Neutrophil (primary cell): ENCODE data around the gene KRTAP2-2.
"Not testable (repeated sequence)": the region's sequence is repeated elsewhere in the genome, so short reads cannot be mapped to it uniquely, and the experiment has no call there.

Source experiments
- H3K27ac ChIP-seq: fragments of 200-600 bp; sonication (generic); 2 replicates; pipeline ENCODE4 v1.5.1; 2016; ENCODE audit warnings: mild to moderate bottlenecking, moderate library complexity
- H3K27me3 ChIP-seq: fragments of 200-600 bp; sonication (generic); 2 replicates; pipeline ENCODE4 v1.6.0; 2016; ENCODE audit warnings: mild to moderate bottlenecking
- H3K36me3 ChIP-seq: fragments of 200-600 bp; sonication (generic); 2 replicates; pipeline ENCODE4 v1.5.1; 2017
- H3K4me1 ChIP-seq, 2 experiments: fragments of 200-600 bp in 1 of 2; sonication (generic) in 1 of 2; 1 replicate in 1 of 2; 2 replicates in 1 of 2; pipeline versions ENCODE4 v1.5.1 to v1.6.1; 2013 to 2016; ENCODE audit warnings: low read depth in 1 of 2, low read length in 1 of 2, mild to moderate bottlenecking in 1 of 2, moderate library complexity in 1 of 2; ENCODE audit not compliant: control insufficient read depth in 1 of 2, insufficient read depth in 1 of 2
- H3K4me3 ChIP-seq, 2 experiments: fragments of 200-600 bp in 1 of 2; sonication (generic) in 1 of 2; 1 replicate in 1 of 2; 2 replicates in 1 of 2; pipeline ENCODE4 v1.5.1; 2013 to 2016; ENCODE audit warnings: low read depth in 1 of 2, low read length in 1 of 2, mild to moderate bottlenecking in 1 of 2, moderate library complexity in 1 of 2
- H3K9me3 ChIP-seq: fragments of 200-600 bp; sonication (generic); 2 replicates; pipeline ENCODE4 v1.5.1; 2016
- TF ChIP-seq, protein P1 (sequence below): fragments of 200-600 bp; sonication (generic); IDR thresholded peaks from 2 replicates; pipeline ENCODE4 v1.5.1; 2016; ENCODE audit warnings: antibody characterized with exemption

The KRTAP2-2 gene

DNA sequence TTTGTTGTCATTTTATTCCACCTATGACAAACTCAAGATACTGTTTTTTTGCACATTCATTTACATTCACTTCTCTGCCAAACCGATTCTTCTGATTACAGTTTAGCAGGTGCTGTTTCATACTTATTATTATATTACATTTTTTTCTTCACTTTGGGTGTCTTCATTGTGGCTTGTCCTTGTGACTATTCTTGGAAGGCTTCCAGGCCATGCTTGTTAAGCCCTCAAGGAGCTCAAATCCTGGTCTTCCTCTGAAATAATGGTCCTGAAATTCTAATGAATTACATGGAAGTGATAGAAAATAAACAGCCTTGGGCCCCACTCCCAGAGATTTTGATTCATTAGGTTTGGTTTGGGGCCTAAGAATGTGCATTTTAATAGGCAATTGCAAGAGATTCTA lies 9.3 kb upstream of the KRTAP2-2 start:
- no peaks in the 10 kb centered on the region for H3K36me3 ChIP-seq
- peaks cover 5 to 10% of the 10 kb centered on the region in 2 experiments for H3K4me1 ChIP-seq
- TF ChIP-seq, protein P1, sequence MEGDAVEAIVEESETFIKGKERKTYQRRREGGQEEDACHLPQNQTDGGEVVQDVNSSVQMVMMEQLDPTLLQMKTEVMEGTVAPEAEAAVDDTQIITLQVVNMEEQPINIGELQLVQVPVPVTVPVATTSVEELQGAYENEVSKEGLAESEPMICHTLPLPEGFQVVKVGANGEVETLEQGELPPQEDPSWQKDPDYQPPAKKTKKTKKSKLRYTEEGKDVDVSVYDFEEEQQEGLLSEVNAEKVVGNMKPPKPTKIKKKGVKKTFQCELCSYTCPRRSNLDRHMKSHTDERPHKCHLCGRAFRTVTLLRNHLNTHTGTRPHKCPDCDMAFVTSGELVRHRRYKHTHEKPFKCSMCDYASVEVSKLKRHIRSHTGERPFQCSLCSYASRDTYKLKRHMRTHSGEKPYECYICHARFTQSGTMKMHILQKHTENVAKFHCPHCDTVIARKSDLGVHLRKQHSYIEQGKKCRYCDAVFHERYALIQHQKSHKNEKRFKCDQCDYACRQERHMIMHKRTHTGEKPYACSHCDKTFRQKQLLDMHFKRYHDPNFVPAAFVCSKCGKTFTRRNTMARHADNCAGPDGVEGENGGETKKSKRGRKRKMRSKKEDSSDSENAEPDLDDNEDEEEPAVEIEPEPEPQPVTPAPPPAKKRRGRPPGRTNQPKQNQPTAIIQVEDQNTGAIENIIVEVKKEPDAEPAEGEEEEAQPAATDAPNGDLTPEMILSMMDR = no peak
- H3K27me3 ChIP-seq = peaks cover 58% of the 10 kb centered on the region
- no peak overlapping the region for H3K4me3 ChIP-seq
- no peaks in the 10 kb centered on the region for H3K9me3 ChIP-seq
- H3K27ac ChIP-seq = no peak overlapping the region

DNA sequence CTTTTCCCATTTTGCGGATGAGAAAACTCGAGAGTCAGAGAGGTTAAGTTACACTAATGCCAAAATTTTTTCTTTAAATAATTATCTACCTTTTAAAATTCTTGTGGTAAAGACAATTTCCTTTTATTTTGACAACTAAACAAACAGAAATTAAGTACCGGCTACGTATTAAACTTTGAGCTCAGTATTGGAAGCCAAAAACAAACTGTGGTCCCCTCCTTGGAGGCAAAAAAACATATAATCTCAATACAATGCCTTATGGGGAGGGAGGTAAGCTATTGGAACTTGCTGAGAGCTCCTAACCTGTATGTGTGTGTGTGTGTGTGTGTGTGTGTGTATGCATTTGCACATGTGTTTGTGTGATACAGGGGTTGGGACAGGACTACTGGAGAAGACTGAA lies 8.4 kb upstream of the KRTAP2-2 start:
- peaks cover 67% of the 10 kb centered on the region for H3K27me3 ChIP-seq
- H3K36me3 ChIP-seq = no peaks in the 10 kb centered on the region
- no peak overlapping the region for H3K4me3 ChIP-seq
- H3K9me3 ChIP-seq = no peaks in the 10 kb centered on the region
- H3K27ac ChIP-seq = no peak overlapping the region
- peaks cover 0 to 1% of the 10 kb centered on the region in 2 experiments for H3K4me1 ChIP-seq
- TF ChIP-seq, protein P1 = no peak

DNA sequence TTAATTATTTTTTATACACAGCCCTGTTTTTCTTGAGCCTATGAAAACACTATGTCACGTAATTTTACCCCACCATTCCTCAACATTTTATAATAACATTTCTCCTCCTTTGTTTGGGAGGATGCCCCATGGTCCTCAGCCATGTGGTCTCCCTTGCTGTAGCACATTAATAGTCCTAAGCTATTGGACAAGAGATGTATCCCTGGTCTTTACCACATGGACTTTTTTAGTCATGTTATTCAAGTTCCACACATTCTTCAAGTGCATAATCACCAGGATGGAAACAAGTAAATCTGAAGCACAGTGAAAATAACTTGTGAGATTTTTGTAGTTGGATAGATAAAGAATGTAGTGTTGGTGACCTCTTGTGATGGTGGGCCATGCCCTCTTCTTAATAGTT lies 6.9 kb upstream of the KRTAP2-2 start:
- H3K36me3 ChIP-seq = no peaks in the 10 kb centered on the region
- H3K4me1 ChIP-seq = no peaks in the 10 kb centered on the region
- no peak overlapping the region for H3K4me3 ChIP-seq
- H3K9me3 ChIP-seq = no peaks in the 10 kb centered on the region
- H3K27me3 ChIP-seq = peaks cover 80% of the 10 kb centered on the region
- H3K27ac ChIP-seq = no peak overlapping the region
- TF ChIP-seq, protein P1 = no peak

DNA sequence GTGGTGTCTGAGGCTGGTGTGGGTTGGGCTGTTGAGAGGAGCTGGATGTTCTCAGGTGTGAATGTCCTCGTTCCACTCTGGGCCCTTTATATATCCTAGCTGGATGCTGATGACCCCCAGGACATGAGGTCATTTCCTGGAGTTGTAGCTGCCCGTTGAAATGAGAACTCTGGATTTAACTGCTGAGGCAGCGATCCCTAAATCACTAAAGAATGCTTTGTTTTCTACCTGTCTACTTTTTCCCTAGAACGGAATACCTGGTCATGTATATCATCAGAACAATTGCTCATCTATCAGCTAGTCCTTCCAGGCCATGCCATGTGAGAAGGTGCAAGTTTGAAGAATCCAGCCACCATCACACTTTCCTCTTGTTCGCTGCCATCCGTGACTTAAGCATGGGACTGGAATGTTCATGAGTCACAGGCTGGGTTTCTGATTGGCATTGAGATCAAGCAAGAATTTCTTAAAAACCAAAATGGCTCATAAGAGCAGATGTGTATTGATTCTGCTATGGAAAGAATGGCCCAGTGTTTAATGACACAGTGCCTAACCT lies 5.1 kb upstream of the KRTAP2-2 start, which contains the start of gene KRTAP2-3:
KRTAP2-3 (minus strand) TSS at position 63 of the 553 bp plus-strand sequence. CDS start 64 bp downstream, outside the sequence.
- TF ChIP-seq, protein P1 = no peak
- H3K9me3 ChIP-seq = no peaks in the 10 kb centered on the region
- no peak within 1 kb of the TSS for H3K27ac ChIP-seq
- no peak within 1 kb of the TSS for H3K4me3 ChIP-seq
- peaks cover 95% of the 10 kb centered on the region for H3K27me3 ChIP-seq
- H3K4me1 ChIP-seq = no peaks in the 10 kb centered on the region
- H3K36me3 ChIP-seq = no peaks in the 10 kb centered on the region

DNA sequence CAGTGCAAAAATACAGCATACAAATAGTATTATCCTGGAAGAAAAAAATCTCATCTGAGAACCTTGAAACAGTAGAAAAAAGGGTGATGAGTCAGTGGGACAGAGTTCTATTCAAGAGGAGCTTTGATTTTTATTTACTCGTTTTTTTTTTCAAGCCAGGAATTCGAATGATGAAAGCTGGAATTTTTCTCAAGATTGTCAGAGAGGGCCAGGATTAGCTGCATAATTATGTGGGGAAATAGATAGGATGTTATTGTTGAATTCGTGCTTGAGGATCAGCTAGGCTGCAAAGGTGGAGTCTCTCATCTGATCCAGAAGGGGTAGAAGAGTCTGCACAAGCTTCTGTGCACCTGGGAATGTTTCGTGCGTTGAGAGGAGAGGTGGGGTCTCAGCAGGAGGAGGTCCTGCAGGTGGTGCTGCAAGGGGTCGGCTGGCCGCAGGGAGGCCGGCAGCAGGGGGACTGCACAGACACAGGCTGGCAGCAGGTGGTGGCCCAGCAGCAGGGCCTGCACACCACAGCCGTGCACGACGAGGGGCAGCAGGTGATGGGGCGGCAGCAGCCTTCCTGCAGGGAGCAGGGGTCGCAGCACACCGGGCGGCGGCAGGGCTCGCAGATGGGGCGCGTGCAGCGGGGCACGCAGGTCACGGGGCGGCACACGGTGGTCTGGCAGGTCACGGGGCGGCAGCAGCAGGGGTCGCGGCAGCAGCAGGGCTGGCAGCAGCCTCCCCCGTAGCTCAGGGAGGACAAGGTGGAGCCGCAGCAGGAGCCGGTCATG lies 4.4 kb upstream of the KRTAP2-2 start:
- peaks cover 89% of the 10 kb centered on the region for H3K27me3 ChIP-seq
- not testable (repeated sequence) for H3K4me3 ChIP-seq, H3K4me1 ChIP-seq, H3K36me3 ChIP-seq, H3K9me3 ChIP-seq, H3K27ac ChIP-seq

DNA sequence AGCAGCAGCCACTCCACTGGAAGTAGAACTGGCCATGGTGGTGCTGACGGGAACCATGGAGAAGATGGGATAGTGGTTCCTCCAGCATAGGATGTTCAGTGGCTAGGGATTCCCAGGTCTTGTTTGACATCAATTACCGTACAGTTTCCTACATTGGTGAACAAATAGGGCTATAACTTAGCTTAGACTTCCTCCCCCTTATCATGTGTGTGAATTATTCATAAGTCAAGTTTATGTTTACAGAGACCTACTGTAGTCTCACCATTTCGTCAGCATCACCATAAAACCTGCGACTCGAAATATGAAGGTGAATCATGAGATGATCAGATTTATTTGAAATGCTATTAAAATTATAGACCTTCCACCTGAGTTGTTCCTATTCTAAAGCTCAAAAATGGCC lies 3.7 kb upstream of the KRTAP2-2 start:
- Histone ChIP-seq H3K36me3 (no peaks in the 10 kb centered on the region), H3K4me3 (no peak overlapping the region), H3K4me1 (no peaks in the 10 kb centered on the region), H3K9me3 (no peaks in the 10 kb centered on the region), H3K27ac (no peak overlapping the region), H3K27me3 (peaks cover 83% of the 10 kb centered on the region)
- TF ChIP-seq, protein P1 = no peak
